ENCODE data around the gene GFRA1.

The GFRA1 gene

GRCh38 chr10:116083226-116083762 lies 189.7 kb downstream of the GFRA1 start:
- Histone ChIP-seq H3K23ac (ENCODE audit: low read depth, low read length, poor library complexity) (no peak overlapping the region), H3K27me3 (ENCODE audit: control insufficient read depth in 3 of 3, insufficient read depth in 3 of 3, low read depth in 1 of 3, low read length in 3 of 3) (no peaks in the 10 kb centered on the region), H3K36me3 (replicated peaks in 1 of 2; ENCODE audit: control insufficient read depth in 2 of 2, insufficient read depth in 2 of 2, low read length in 2 of 2) (peaks cover 0 to 82% of the 10 kb centered on the region in 2 donors), H4K8ac (ENCODE audit: low read depth, low read length) (no peak overlapping the region), H3K4me2 (ENCODE audit: insufficient read depth, low read length, poor library complexity, severe bottlenecking) (no peak overlapping the region), H3K9me3 (replicated peaks in 1 of 2; ENCODE audit: control insufficient read depth in 2 of 2, insufficient read depth in 1 of 2, low read depth in 1 of 2, low read length in 2 of 2) (no peaks in the 10 kb centered on the region), H3K4me1 (ENCODE audit: control insufficient read depth in 2 of 2, insufficient read depth in 1 of 2, low read depth in 1 of 2, low read length in 2 of 2) (no peaks in the 10 kb centered on the region), H2BK120ac (ENCODE audit: low read depth, low read length) (no peak overlapping the region), H2BK15ac (ENCODE audit: low read length) (no peak overlapping the region), H3K4ac (ENCODE audit: low read length) (no peak overlapping the region), H2AFZ (ENCODE audit: low read length) (no peak overlapping the region), H3K18ac (ENCODE audit: low read length) (no peak overlapping the region), H3K79me1 (ENCODE audit: low read depth, low read length) (no peaks in the 10 kb centered on the region), H3K9ac (ENCODE audit: low read depth, low read length, poor library complexity) (no peak overlapping the region), H4K91ac (ENCODE audit: low read depth, low read length, poor library complexity) (no peak overlapping the region), H3K27ac (replicated peaks; ENCODE audit: low read length) (no peak overlapping the region), H3K14ac (ENCODE audit: low read length) (no peak overlapping the region), H2AK5ac (ENCODE audit: low read depth, low read length) (no peak overlapping the region), H3K4me3 (ENCODE audit: low read length in 2 of 2) (no peak overlapping the region), H2BK5ac (ENCODE audit: low read length) (no peak overlapping the region), H2BK12ac (ENCODE audit: low read length) (no peak overlapping the region)
- no peak for DNase-seq (ENCODE audit: low spot score)
- WGBS, 2 donors (ENCODE audit: extremely low coverage in 2 of 2, insufficient read length in 2 of 2, insufficient replicate concordance in 1 of 2): no CpG with 5 or more reads among the region's 8 CpGs

DNA sequence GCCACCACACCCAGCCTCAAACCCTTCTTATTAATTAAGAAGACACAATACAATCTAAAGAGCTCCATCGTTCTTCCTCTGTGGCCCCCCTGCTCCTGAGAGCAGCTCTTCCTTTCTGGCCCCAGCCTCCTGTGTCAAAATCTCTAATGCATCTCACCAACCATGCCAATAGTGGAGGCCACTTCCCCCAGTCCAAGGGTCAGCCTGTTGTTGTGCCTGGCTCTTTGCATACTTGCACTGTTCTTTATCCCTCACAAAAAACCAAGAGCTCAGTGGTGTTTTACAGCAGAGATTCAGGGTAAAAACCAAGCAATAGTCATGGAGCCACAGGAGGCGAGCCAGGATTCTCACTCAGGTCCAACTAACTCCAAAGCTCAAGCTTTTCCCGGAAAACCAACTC lies 190.2 kb downstream of the GFRA1 start:
- Histone ChIP-seq H4K91ac (ENCODE audit: low read depth, low read length, poor library complexity) (no peak overlapping the region), H3K4me1 (ENCODE audit: control insufficient read depth in 2 of 2, insufficient read depth in 1 of 2, low read depth in 1 of 2, low read length in 2 of 2) (no peaks in the 10 kb centered on the region), H3K14ac (ENCODE audit: low read length) (no peak overlapping the region), H4K8ac (ENCODE audit: low read depth, low read length) (no peak overlapping the region), H2BK12ac (ENCODE audit: low read length) (no peak overlapping the region), H2BK15ac (ENCODE audit: low read length) (no peak overlapping the region), H2BK120ac (ENCODE audit: low read depth, low read length) (no peak overlapping the region), H2AFZ (ENCODE audit: low read length) (no peak overlapping the region), H3K36me3 (replicated peaks in 1 of 2; ENCODE audit: control insufficient read depth in 2 of 2, insufficient read depth in 2 of 2, low read length in 2 of 2) (peaks cover 0 to 82% of the 10 kb centered on the region in 2 donors), H3K4ac (ENCODE audit: low read length) (no peak overlapping the region), H3K4me2 (ENCODE audit: insufficient read depth, low read length, poor library complexity, severe bottlenecking) (no peak overlapping the region), H3K9ac (ENCODE audit: low read depth, low read length, poor library complexity) (no peak overlapping the region), H3K23ac (ENCODE audit: low read depth, low read length, poor library complexity) (no peak overlapping the region), H3K27ac (replicated peaks; ENCODE audit: low read length) (no peak overlapping the region), H3K9me3 (replicated peaks in 1 of 2; ENCODE audit: control insufficient read depth in 2 of 2, insufficient read depth in 1 of 2, low read depth in 1 of 2, low read length in 2 of 2) (no peaks in the 10 kb centered on the region), H3K4me3 (ENCODE audit: low read length in 2 of 2) (no peak overlapping the region), H2AK5ac (ENCODE audit: low read depth, low read length) (no peak overlapping the region), H3K79me1 (ENCODE audit: low read depth, low read length) (no peaks in the 10 kb centered on the region), H3K18ac (ENCODE audit: low read length) (no peak overlapping the region), H2BK5ac (ENCODE audit: low read length) (no peak overlapping the region), H3K27me3 (ENCODE audit: control insufficient read depth in 3 of 3, insufficient read depth in 3 of 3, low read depth in 1 of 3, low read length in 3 of 3) (no peaks in the 10 kb centered on the region)
- no CpG with 5 or more reads among the region's 3 CpGs for WGBS, 2 donors (ENCODE audit: extremely low coverage in 2 of 2, insufficient read length in 2 of 2, insufficient replicate concordance in 1 of 2)
- DNase-seq (ENCODE audit: low spot score): no peak

- H2BK5ac ChIP-seq (ENCODE audit: low read length): no peak overlapping the region
- no peak overlapping the region for H3K27ac ChIP-seq (replicated peaks; ENCODE audit: low read length)
- H3K18ac ChIP-seq (ENCODE audit: low read length): no peak overlapping the region
- H3K9me3 ChIP-seq (replicated peaks in 1 of 2; ENCODE audit: control insufficient read depth in 2 of 2, insufficient read depth in 1 of 2, low read depth in 1 of 2, low read length in 2 of 2): no peaks in the 10 kb centered on the region
- no peak overlapping the region for H2AK5ac ChIP-seq (ENCODE audit: low read depth, low read length)
- H2BK120ac ChIP-seq (ENCODE audit: low read depth, low read length): no peak overlapping the region
- H3K36me3 ChIP-seq (replicated peaks in 1 of 2; ENCODE audit: control insufficient read depth in 2 of 2, insufficient read depth in 2 of 2, low read length in 2 of 2): peaks cover 0 to 80% of the 10 kb centered on the region in 2 donors
- no peaks in the 10 kb centered on the region for H3K4me1 ChIP-seq (ENCODE audit: control insufficient read depth in 2 of 2, insufficient read depth in 1 of 2, low read depth in 1 of 2, low read length in 2 of 2)
- no peak overlapping the region for H3K14ac ChIP-seq (ENCODE audit: low read length)
- H3K23ac ChIP-seq (ENCODE audit: low read depth, low read length, poor library complexity): no peak overlapping the region
- DNase-seq (ENCODE audit: low spot score): no peak
- H2BK12ac ChIP-seq (ENCODE audit: low read length): no peak overlapping the region
- no peak overlapping the region for H3K9ac ChIP-seq (ENCODE audit: low read depth, low read length, poor library complexity)
- H3K4me3 ChIP-seq (ENCODE audit: low read length in 2 of 2): no peak overlapping the region
- no peak overlapping the region for H4K91ac ChIP-seq (ENCODE audit: low read depth, low read length, poor library complexity)
- no peak overlapping the region for H3K4ac ChIP-seq (ENCODE audit: low read length)
- no peaks in the 10 kb centered on the region for H3K79me1 ChIP-seq (ENCODE audit: low read depth, low read length)
- no peak overlapping the region for H2BK15ac ChIP-seq (ENCODE audit: low read length)
- no peak overlapping the region for H3K4me2 ChIP-seq (ENCODE audit: insufficient read depth, low read length, poor library complexity, severe bottlenecking)
- no peaks in the 10 kb centered on the region for H3K27me3 ChIP-seq (ENCODE audit: control insufficient read depth in 3 of 3, insufficient read depth in 3 of 3, low read depth in 1 of 3, low read length in 3 of 3)
- no CpG with 5 or more reads among the region's 8 CpGs for WGBS, 2 donors (ENCODE audit: extremely low coverage in 2 of 2, insufficient read length in 2 of 2, insufficient replicate concordance in 1 of 2)
- no peak overlapping the region for H2AFZ ChIP-seq (ENCODE audit: low read length)
- no peak overlapping the region for H4K8ac ChIP-seq (ENCODE audit: low read depth, low read length)
Measured at GRCh38 chr10:116082206-116082605, 190.8 kb downstream of the GFRA1 start.

DNA sequence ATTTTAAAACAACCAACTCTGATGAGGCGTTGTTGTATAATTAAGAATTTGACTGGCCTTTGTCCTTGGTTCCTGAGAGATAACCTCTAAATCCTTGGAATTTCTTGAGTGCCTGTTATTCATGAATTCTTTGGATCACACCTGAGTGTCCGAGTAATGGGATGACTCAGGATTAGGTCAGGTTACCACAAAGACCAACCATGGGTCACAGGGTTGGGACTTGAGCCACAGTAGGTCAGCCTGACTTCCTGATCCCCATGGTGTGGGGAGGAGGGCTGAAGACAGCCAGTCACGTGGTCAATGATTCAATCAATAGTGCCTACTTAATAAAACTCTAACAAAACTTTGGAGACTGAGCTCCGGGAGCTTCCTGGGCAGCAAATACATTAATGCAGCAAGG lies 192.5 kb downstream of the GFRA1 start:
- no peak overlapping the region for H2BK120ac ChIP-seq (ENCODE audit: low read depth, low read length)
- no peak overlapping the region for H3K27ac ChIP-seq (replicated peaks; ENCODE audit: low read length)
- no peak overlapping the region for H2BK15ac ChIP-seq (ENCODE audit: low read length)
- no peaks in the 10 kb centered on the region for H3K27me3 ChIP-seq (ENCODE audit: control insufficient read depth in 3 of 3, insufficient read depth in 3 of 3, low read depth in 1 of 3, low read length in 3 of 3)
- no peak overlapping the region for H4K91ac ChIP-seq (ENCODE audit: low read depth, low read length, poor library complexity)
- H3K18ac ChIP-seq (ENCODE audit: low read length): no peak overlapping the region
- peak overlapping the region; percentile 38 for H3K9ac ChIP-seq (ENCODE audit: low read depth, low read length, poor library complexity)
- H2AFZ ChIP-seq (ENCODE audit: low read length): no peak overlapping the region
- no peak overlapping the region for H3K4me2 ChIP-seq (ENCODE audit: insufficient read depth, low read length, poor library complexity, severe bottlenecking)
- no peaks in the 10 kb centered on the region for H3K4me1 ChIP-seq (ENCODE audit: control insufficient read depth in 2 of 2, insufficient read depth in 1 of 2, low read depth in 1 of 2, low read length in 2 of 2)
- H2BK12ac ChIP-seq (ENCODE audit: low read length): no peak overlapping the region
- H4K8ac ChIP-seq (ENCODE audit: low read depth, low read length): no peak overlapping the region
- WGBS, 2 donors (ENCODE audit: extremely low coverage in 2 of 2, insufficient read length in 2 of 2, insufficient replicate concordance in 1 of 2): no CpG with 5 or more reads among the region's 4 CpGs
- H3K14ac ChIP-seq (ENCODE audit: low read length): no peak overlapping the region
- H3K4ac ChIP-seq (ENCODE audit: low read length): no peak overlapping the region
- peak overlapping the region; percentile 30 for H2AK5ac ChIP-seq (ENCODE audit: low read depth, low read length)
- H3K79me1 ChIP-seq (ENCODE audit: low read depth, low read length): no peaks in the 10 kb centered on the region
- H3K23ac ChIP-seq (ENCODE audit: low read depth, low read length, poor library complexity): no peak overlapping the region
- H3K36me3 ChIP-seq (replicated peaks in 1 of 2; ENCODE audit: control insufficient read depth in 2 of 2, insufficient read depth in 2 of 2, low read length in 2 of 2): peaks cover 0 to 66% of the 10 kb centered on the region in 2 donors
- no peak overlapping the region for H3K4me3 ChIP-seq (ENCODE audit: low read length in 2 of 2)
- H2BK5ac ChIP-seq (ENCODE audit: low read length): no peak overlapping the region
- DNase-seq (ENCODE audit: low spot score): no peak
- no peaks in the 10 kb centered on the region for H3K9me3 ChIP-seq (replicated peaks in 1 of 2; ENCODE audit: control insufficient read depth in 2 of 2, insufficient read depth in 1 of 2, low read depth in 1 of 2, low read length in 2 of 2)
